ENCODE results near the gene RAE1. TPM values are rescaled to one million over a fixed set of nuclear protein-coding genes. Genes with fewer than 3 reads are reported as not detected.

Gene RAE1
- polyA plus RNA-seq, 3 donors: 9.2 to 17.5 (median 12.3) TPM

- WGBS, 3 donors: 72 to 78% (median 75%) methylated on average over 6 of the region's 6 CpGs
- no peak overlapping the region for H3K27ac ChIP-seq (ENCODE audit: low read depth, low read length)
Observed at GRCh38 chr20:57352305-57352704, 1.2 kb downstream of the RAE1 start.

GRCh38 chr20:57353351-57353750 is 2.3 kb downstream of the RAE1 start:
- WGBS, 3 donors: 88 to 93% (median 92%) methylated on average over 9 of the region's 9 CpGs

GRCh38 chr20:57361517-57361916 is 10.5 kb downstream of the RAE1 start:
- H3K27ac ChIP-seq (ENCODE audit: low read depth, low read length): no peak overlapping the region
- 84 to 94% (median 91%) methylated on average over 6 of the region's 6 CpGs for WGBS, 3 donors

More at GRCh38 chr20:57353351-57353750, 2.3 kb downstream of the RAE1 start:
- H3K27ac ChIP-seq (ENCODE audit: low read depth, low read length): no peak overlapping the region

GRCh38 chr20:57364451-57364850 is 13.4 kb downstream of the RAE1 start:
- no peak overlapping the region for H3K27ac ChIP-seq (ENCODE audit: low read depth, low read length)

- WGBS, 3 donors: 58 to 76% (median 66%) methylated on average over 3 of the region's 3 CpGs
- no peak overlapping the region for H3K27ac ChIP-seq (ENCODE audit: low read depth, low read length)
Observed at GRCh38 chr20:57369596-57369995, 18.5 kb downstream of the RAE1 start.

GRCh38 chr20:57370316-57370715 is 19.3 kb downstream of the RAE1 start:
- H3K27ac ChIP-seq (ENCODE audit: low read depth, low read length): no peak overlapping the region
- WGBS, 3 donors: 96% methylated on average over 9 of the region's 9 CpGs

- H3K27ac ChIP-seq (ENCODE audit: low read depth, low read length): no peak overlapping the region
- 91 to 94% (median 92%) methylated on average over 4 of the region's 4 CpGs for WGBS, 3 donors
Observed at GRCh38 chr20:57371363-57371762, 20.3 kb downstream of the RAE1 start.

GRCh38 chr20:57372157-57372556 is 21.1 kb downstream of the RAE1 start:
- H3K27ac ChIP-seq (ENCODE audit: low read depth, low read length): no peak overlapping the region
- WGBS, 3 donors: 77 to 84% (median 82%) methylated on average over 9 of the region's 9 CpGs

GRCh38 chr20:57372581-57373350 is 21.7 kb downstream of the RAE1 start:
- 84 to 86% (median 85%) methylated on average over 25 of the region's 25 CpGs for WGBS, 3 donors
- no peak overlapping the region for H3K27ac ChIP-seq (ENCODE audit: low read depth, low read length)

GRCh38 chr20:57374343-57374930 is 23.4 kb downstream of the RAE1 start:
- 53 to 81% (median 60%) methylated on average over 12 of the region's 12 CpGs for WGBS, 3 donors
- H3K27ac ChIP-seq (ENCODE audit: low read depth, low read length): no peak overlapping the region

- H3K27ac ChIP-seq (ENCODE audit: low read depth, low read length): peak overlapping the region; percentile 2
- 57 to 85% (median 60%) methylated on average over 14 of the region's 14 CpGs for WGBS, 3 donors
Observed at GRCh38 chr20:57374931-57375651, 24.0 kb downstream of the RAE1 start.

- no peak overlapping the region for H3K27ac ChIP-seq (ENCODE audit: low read depth, low read length)
- WGBS, 3 donors: 84 to 91% (median 86%) methylated on average over 10 of the region's 10 CpGs
Observed at GRCh38 chr20:57375652-57376230, 24.7 kb downstream of the RAE1 start.

GRCh38 chr20:57377350-57377749 is 26.3 kb downstream of the RAE1 start:
- no peak overlapping the region for H3K27ac ChIP-seq (ENCODE audit: low read depth, low read length)
- WGBS, 3 donors: 82 to 85% (median 84%) methylated on average over 13 of the region's 13 CpGs

GRCh38 chr20:57378107-57378506 is 27.1 kb downstream of the RAE1 start:
- no peak overlapping the region for H3K27ac ChIP-seq (ENCODE audit: low read depth, low read length)
- 82 to 90% (median 87%) methylated on average over 16 of the region's 16 CpGs for WGBS, 3 donors

GRCh38 chr20:57378646-57379262 is 27.7 kb downstream of the RAE1 start:
- no peak overlapping the region for H3K27ac ChIP-seq (ENCODE audit: low read depth, low read length)
- 87 to 92% (median 90%) methylated on average over 4 of the region's 4 CpGs for WGBS, 3 donors

GRCh38 chr20:57379263-57379647 is 28.2 kb downstream of the RAE1 start:
- WGBS, 3 donors: 84 to 85% (median 84%) methylated on average over 5 of the region's 5 CpGs
- no peak overlapping the region for H3K27ac ChIP-seq (ENCODE audit: low read depth, low read length)

GRCh38 chr20:57380081-57380750 is 29.2 kb downstream of the RAE1 start:
- WGBS, 3 donors: 81 to 92% (median 90%) methylated on average over 10 of the region's 10 CpGs
- H3K27ac ChIP-seq (ENCODE audit: low read depth, low read length): no peak overlapping the region
